Measurements from ENCODE around the gene MEOX1.

GRCh38 chr17:43663383-43663782, 1.7 kb upstream of the MEOX1 start:
- no peak for TF ChIP-seq POLR2A (IDR thresholded peaks at IDR 0.05)
- TF ChIP-seq CTCF (IDR thresholded peaks at IDR 0.05) = no peak
